Measurements from ENCODE around the gene SNHG17. TPM values are rescaled to one million over a fixed set of nuclear protein-coding genes. Genes with fewer than 3 reads are reported as not detected.
"Not testable (repeated sequence)": the region's sequence is repeated elsewhere in the genome, so short reads cannot be mapped to it uniquely, and the experiment has no call there.

SNHG17 gene
- total RNA-seq, 1 donor from 2014 or later: 31.6 TPM

DNA sequence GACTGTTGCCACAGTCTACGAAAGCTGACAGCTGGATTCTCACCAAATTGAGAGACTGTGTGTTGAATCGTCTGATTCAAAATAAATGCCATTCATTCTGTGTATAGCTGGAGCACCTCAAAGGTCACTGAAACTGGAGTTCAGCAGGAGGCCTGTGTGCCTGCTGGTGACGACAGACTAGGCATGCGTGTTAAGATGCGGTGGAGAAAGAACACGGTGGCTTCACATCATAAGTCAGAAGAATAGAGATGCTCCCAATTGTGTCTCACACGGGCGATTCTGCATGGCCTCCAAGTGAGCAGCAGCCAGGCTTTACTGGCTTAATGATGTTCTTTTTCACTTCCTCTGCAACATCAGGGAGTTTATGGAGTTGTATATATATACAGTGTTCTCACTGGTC is 32.3 kb downstream of the SNHG17 start:
- Mint-ChIP-seq H3K36me3 (ENCODE audit: insufficient read depth) (peaks cover 12% of the 10 kb centered on the region), H3K4me3 (ENCODE audit: low read depth) (no peak overlapping the region), H3K4me1 (ENCODE audit: low read depth) (no peaks in the 10 kb centered on the region), H3K27me3 (no peaks in the 10 kb centered on the region), H3K9me3 (ENCODE audit: low read depth) (peaks cover 7% of the 10 kb centered on the region), H3K27ac (no peak overlapping the region)
- no peak for DNase-seq (ENCODE audit: low spot score, unreplicated experiment)
- TF ChIP-seq, protein P1, sequence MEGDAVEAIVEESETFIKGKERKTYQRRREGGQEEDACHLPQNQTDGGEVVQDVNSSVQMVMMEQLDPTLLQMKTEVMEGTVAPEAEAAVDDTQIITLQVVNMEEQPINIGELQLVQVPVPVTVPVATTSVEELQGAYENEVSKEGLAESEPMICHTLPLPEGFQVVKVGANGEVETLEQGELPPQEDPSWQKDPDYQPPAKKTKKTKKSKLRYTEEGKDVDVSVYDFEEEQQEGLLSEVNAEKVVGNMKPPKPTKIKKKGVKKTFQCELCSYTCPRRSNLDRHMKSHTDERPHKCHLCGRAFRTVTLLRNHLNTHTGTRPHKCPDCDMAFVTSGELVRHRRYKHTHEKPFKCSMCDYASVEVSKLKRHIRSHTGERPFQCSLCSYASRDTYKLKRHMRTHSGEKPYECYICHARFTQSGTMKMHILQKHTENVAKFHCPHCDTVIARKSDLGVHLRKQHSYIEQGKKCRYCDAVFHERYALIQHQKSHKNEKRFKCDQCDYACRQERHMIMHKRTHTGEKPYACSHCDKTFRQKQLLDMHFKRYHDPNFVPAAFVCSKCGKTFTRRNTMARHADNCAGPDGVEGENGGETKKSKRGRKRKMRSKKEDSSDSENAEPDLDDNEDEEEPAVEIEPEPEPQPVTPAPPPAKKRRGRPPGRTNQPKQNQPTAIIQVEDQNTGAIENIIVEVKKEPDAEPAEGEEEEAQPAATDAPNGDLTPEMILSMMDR (IDR thresholded peaks at IDR 0.05; ENCODE audit: unreplicated experiment): no peak

DNA sequence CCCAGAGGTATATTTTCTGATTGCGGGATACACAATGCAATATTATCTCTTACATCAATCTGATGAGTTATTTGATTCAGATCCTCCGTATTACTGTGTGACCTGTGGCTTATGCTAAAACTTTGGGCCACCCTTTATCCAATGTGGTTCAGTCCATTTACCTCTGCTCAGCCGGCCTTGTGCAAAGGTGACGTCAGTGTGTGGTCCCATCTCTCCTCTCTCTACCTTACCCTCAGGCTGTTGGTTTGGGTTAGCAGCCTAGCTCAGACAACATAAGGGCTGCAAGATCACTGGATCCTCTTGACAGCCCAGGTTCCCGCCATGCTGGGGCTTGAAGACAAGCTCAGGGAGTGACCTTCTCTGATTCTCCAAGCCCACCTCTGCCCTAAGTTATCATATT is 33.0 kb downstream of the SNHG17 start:
- Mint-ChIP-seq H3K4me3 (ENCODE audit: low read depth) (no peak overlapping the region), H3K9me3 (ENCODE audit: low read depth) (peaks cover 7% of the 10 kb centered on the region), H3K36me3 (ENCODE audit: insufficient read depth) (peaks cover 10% of the 10 kb centered on the region), H3K27ac (no peak overlapping the region), H3K27me3 (no peaks in the 10 kb centered on the region), H3K4me1 (ENCODE audit: low read depth) (no peaks in the 10 kb centered on the region)
- TF ChIP-seq, protein P1 (IDR thresholded peaks at IDR 0.05; ENCODE audit: unreplicated experiment): no peak
- no peak for DNase-seq (ENCODE audit: low spot score, unreplicated experiment)

DNA sequence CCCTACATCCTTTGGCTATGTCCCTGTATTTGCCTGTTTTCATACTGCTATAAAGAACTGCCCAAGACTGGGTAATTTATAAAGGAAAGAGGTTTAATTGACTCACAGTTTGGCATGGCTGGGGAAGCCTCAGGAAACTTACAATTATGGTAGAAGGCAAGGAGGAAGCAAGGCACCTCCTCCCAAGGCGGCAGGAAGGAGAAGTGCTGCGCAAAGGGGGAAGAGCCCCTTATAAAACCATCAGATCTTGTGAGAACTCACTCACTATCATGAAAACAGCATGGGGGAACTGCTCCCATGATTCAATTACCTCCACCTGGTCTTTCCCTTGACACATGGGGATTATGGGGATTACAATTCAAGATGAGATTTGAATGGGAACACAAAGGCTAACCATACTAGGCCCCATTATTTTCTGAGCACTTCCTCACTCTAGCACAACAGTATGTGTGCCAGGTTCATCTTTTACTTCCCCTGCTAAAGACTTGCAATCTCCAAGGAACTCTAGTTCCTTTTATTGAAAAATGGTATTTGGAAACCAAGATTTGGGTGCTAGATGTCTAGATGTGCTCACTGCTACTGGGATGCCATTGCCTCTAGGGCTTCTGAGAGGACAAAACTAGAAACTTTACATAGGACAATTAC is 39.3 kb downstream of the SNHG17 start:
- H3K9me3 Mint-ChIP-seq (ENCODE audit: low read depth); H3K36me3 Mint-ChIP-seq (ENCODE audit: insufficient read depth); H3K27me3 Mint-ChIP-seq; H3K27ac Mint-ChIP-seq; DNase-seq (ENCODE audit: low spot score, unreplicated experiment); H3K4me1 Mint-ChIP-seq (ENCODE audit: low read depth); H3K4me3 Mint-ChIP-seq (ENCODE audit: low read depth): not testable (repeated sequence)

GRCh38 chr20:38395165-38395564 is 40.0 kb downstream of the SNHG17 start:
- Mint-ChIP-seq H3K4me1 (ENCODE audit: low read depth) (no peaks in the 10 kb centered on the region), H3K9me3 (ENCODE audit: low read depth) (no peaks in the 10 kb centered on the region), H3K36me3 (ENCODE audit: insufficient read depth) (no peaks in the 10 kb centered on the region), H3K4me3 (ENCODE audit: low read depth) (no peak overlapping the region), H3K27ac (no peak overlapping the region), H3K27me3 (no peaks in the 10 kb centered on the region)
- no peak for DNase-seq (ENCODE audit: low spot score, unreplicated experiment)
- TF ChIP-seq, protein P1 (IDR thresholded peaks at IDR 0.05; ENCODE audit: unreplicated experiment): no peak

GRCh38 chr20:38393259-38393658 is 41.9 kb downstream of the SNHG17 start:
- Mint-ChIP-seq H3K36me3 (ENCODE audit: insufficient read depth) (no peaks in the 10 kb centered on the region), H3K27me3 (no peaks in the 10 kb centered on the region), H3K9me3 (ENCODE audit: low read depth) (no peaks in the 10 kb centered on the region), H3K4me3 (ENCODE audit: low read depth) (no peak overlapping the region), H3K4me1 (ENCODE audit: low read depth) (no peaks in the 10 kb centered on the region), H3K27ac (no peak overlapping the region)
- no peak for DNase-seq (ENCODE audit: low spot score, unreplicated experiment)
- TF ChIP-seq, protein P1 (IDR thresholded peaks at IDR 0.05; ENCODE audit: unreplicated experiment): no peak

- TF ChIP-seq, protein P1 (IDR thresholded peaks at IDR 0.05; ENCODE audit: unreplicated experiment): no peak
- Mint-ChIP-seq H3K36me3 (ENCODE audit: insufficient read depth) (no peaks in the 10 kb centered on the region), H3K27ac (no peak overlapping the region), H3K9me3 (ENCODE audit: low read depth) (no peaks in the 10 kb centered on the region), H3K4me3 (ENCODE audit: low read depth) (no peak overlapping the region), H3K4me1 (ENCODE audit: low read depth) (no peaks in the 10 kb centered on the region), H3K27me3 (no peaks in the 10 kb centered on the region)
- DNase-seq (ENCODE audit: low spot score, unreplicated experiment): no peak
Measured at GRCh38 chr20:38392356-38392755, 42.8 kb downstream of the SNHG17 start.
